Sigmoid colon (tissue), 4 donors: ENCODE data around the gene CNRIP1.

Source experiments
- CTCF ChIP-seq, 4 experiments: fragments of 450-650 bp in 3 of 4; fragments of 200-600 bp in 1 of 4; IDR thresholded peaks; one replicate each; pipeline ENCODE4 v1.5.1; 2016 to 2019; ENCODE audit warnings: antibody characterized with exemption in 4 of 4, mild to moderate bottlenecking in 3 of 4, moderate library complexity in 2 of 4
- EP300 ChIP-seq, 4 donors: sonication (generic); formaldehyde crosslinking; IDR thresholded peaks; one replicate each; pipeline ENCODE4 v1.6.1; 2017; ENCODE audit warnings: antibody characterized with exemption in 4 of 4

- TF ChIP-seq CTCF (IDR thresholded peaks at IDR 0.05) (no peak), EP300 (IDR thresholded peaks at IDR 0.05) (no peak)
Observed at GRCh38 chr2:68274022-68274421, 45.7 kb downstream of the CNRIP1 start.
